ENCODE results near the gene PELI1. TPM values are rescaled to one million over a fixed set of nuclear protein-coding genes. Genes with fewer than 3 reads are reported as not detected.
"Not testable (repeated sequence)": the region's sequence is repeated elsewhere in the genome, so short reads cannot be mapped to it uniquely, and the experiment has no call there.

The PELI1 gene
- total RNA-seq, 1 experiment from 2014 or later: 61.0 TPM

GRCh38 chr2:64080179-64080578, 64.0 kb downstream of the PELI1 start:
- H3K36me3 Mint-ChIP-seq (ENCODE audit: insufficient read depth in 1 of 3, low read depth in 3 of 3): peaks cover 0 to 3% (median 0%) of the 10 kb centered on the region in 3 experiments; a peak in 1 of 7 replicates
- H3K4me2 ChIP-seq (ENCODE audit: insufficient read depth, insufficient read length, low read length): no peak overlapping the region

GRCh38 chr2:64079688-64080087, 64.5 kb downstream of the PELI1 start:
- H2BK15ac ChIP-seq (ENCODE audit: low read depth, low read length); H3K9me3 Mint-ChIP-seq; H2AK5ac ChIP-seq (ENCODE audit: insufficient read length, low read length); H2BK120ac ChIP-seq (ENCODE audit: low read depth, low read length, poor library complexity, severe bottlenecking); H3K27me3 ChIP-seq (ENCODE audit: insufficient read depth, low read length); H3K79me1 ChIP-seq (ENCODE audit: insufficient read depth, low read depth, low read length, poor library complexity, severe bottlenecking); H3K4me2 ChIP-seq (ENCODE audit: insufficient read depth, insufficient read length, low read length); H2AFZ ChIP-seq (ENCODE audit: low read length); DNase-seq; H3K56ac ChIP-seq (ENCODE audit: insufficient read length, low read depth, low read length); H3K27ac ChIP-seq (ENCODE audit: insufficient read length, low read depth, low read length); H3K23me2 ChIP-seq (ENCODE audit: insufficient read length, low read depth, low read length, poor library complexity, severe bottlenecking); H3K27me3 Mint-ChIP-seq (ENCODE audit: low read depth); H3K9ac ChIP-seq (ENCODE audit: extremely low read depth, insufficient read length, low read length); H3K36me3 Mint-ChIP-seq (ENCODE audit: insufficient read depth in 1 of 3, low read depth in 3 of 3); H3K23ac ChIP-seq (ENCODE audit: insufficient read length, low read depth, low read length); H4K20me1 ChIP-seq (ENCODE audit: control insufficient read depth, insufficient read depth, insufficient read length); H3K4me3 Mint-ChIP-seq; H3K14ac ChIP-seq (ENCODE audit: insufficient read depth, low read length); H3K9me3 ChIP-seq (ENCODE audit: control insufficient read depth, low read depth, low read length); H4K91ac ChIP-seq (ENCODE audit: insufficient read length, low read depth, low read length); H4K5ac ChIP-seq (ENCODE audit: insufficient read length, low read depth, low read length); H2BK12ac ChIP-seq (ENCODE audit: insufficient read length, low read depth, low read length); H2BK5ac ChIP-seq (ENCODE audit: insufficient read length, low read length); H3K4ac ChIP-seq (ENCODE audit: low read depth, low read length); H3K18ac ChIP-seq (ENCODE audit: insufficient read length, low read depth, low read length); H3K4me1 ChIP-seq (ENCODE audit: insufficient read depth, low read length); H3K79me2 ChIP-seq (ENCODE audit: insufficient read depth, low read length); H2BK20ac ChIP-seq (ENCODE audit: low read depth, low read length, poor library complexity, severe bottlenecking); H3T11ph ChIP-seq (ENCODE audit: low read length); H4K8ac ChIP-seq (replicated peaks; ENCODE audit: insufficient read length, low read depth, low read length): not testable (repeated sequence)
- H3K27ac Mint-ChIP-seq: peak overlapping the region in 1 of 3 experiments; percentile 29; a peak in 2 of 7 replicates
- H3K4me1 Mint-ChIP-seq: peaks cover 22 to 23% of the 10 kb centered on the region in 2 experiments
- WGBS (ENCODE audit: extremely low coverage, insufficient read length, low lambda C conversion rate): no CpG with 5 or more reads among the region's 6 CpGs

More at GRCh38 chr2:64080179-64080578, 64.0 kb downstream of the PELI1 start:
- no peak overlapping the region for H3K4ac ChIP-seq (ENCODE audit: low read depth, low read length)
- no peak overlapping the region for H2BK15ac ChIP-seq (ENCODE audit: low read depth, low read length)
- no peaks in the 10 kb centered on the region for H4K20me1 ChIP-seq (ENCODE audit: control insufficient read depth, insufficient read depth, insufficient read length)
- no CpG with 5 or more reads among the region's 1 CpG for WGBS (ENCODE audit: extremely low coverage, insufficient read length, low lambda C conversion rate)
- no peaks in the 10 kb centered on the region for H3K23me2 ChIP-seq (ENCODE audit: insufficient read length, low read depth, low read length, poor library complexity, severe bottlenecking)
- no peak overlapping the region; a peak in 1 of 7 replicates for H3K27ac Mint-ChIP-seq
- no peaks in the 10 kb centered on the region for H3K27me3 ChIP-seq (ENCODE audit: insufficient read depth, low read length)
- no peak overlapping the region for H4K5ac ChIP-seq (ENCODE audit: insufficient read length, low read depth, low read length)
- H3K27ac ChIP-seq (ENCODE audit: insufficient read length, low read depth, low read length): no peak overlapping the region
- no peak overlapping the region for H3K4me3 Mint-ChIP-seq
- H3K4me1 Mint-ChIP-seq: peaks cover 22 to 23% of the 10 kb centered on the region in 2 experiments
- H3K79me1 ChIP-seq (ENCODE audit: insufficient read depth, low read depth, low read length, poor library complexity, severe bottlenecking): no peaks in the 10 kb centered on the region
- H3K9me3 ChIP-seq (ENCODE audit: control insufficient read depth, low read depth, low read length): no peaks in the 10 kb centered on the region
- no peak overlapping the region for H2BK12ac ChIP-seq (ENCODE audit: insufficient read length, low read depth, low read length)
- no peak overlapping the region for H3K14ac ChIP-seq (ENCODE audit: insufficient read depth, low read length)
- H2BK20ac ChIP-seq (ENCODE audit: low read depth, low read length, poor library complexity, severe bottlenecking): no peak overlapping the region
- H2BK120ac ChIP-seq (ENCODE audit: low read depth, low read length, poor library complexity, severe bottlenecking): no peak overlapping the region
- no peak overlapping the region for H2AK5ac ChIP-seq (ENCODE audit: insufficient read length, low read length)
- H3K23ac ChIP-seq (ENCODE audit: insufficient read length, low read depth, low read length): no peak overlapping the region
- H3K9ac ChIP-seq (ENCODE audit: extremely low read depth, insufficient read length, low read length): no peak overlapping the region
- H3K27me3 Mint-ChIP-seq (ENCODE audit: low read depth): peaks cover 2% of the 10 kb centered on the region; the same call in 1 of the 2 replicates
- TF ChIP-seq CTCF (conservative IDR thresholded peaks at IDR 0.05): no peak
- no peak overlapping the region for H4K91ac ChIP-seq (ENCODE audit: insufficient read length, low read depth, low read length)
- no peak overlapping the region for H4K8ac ChIP-seq (replicated peaks; ENCODE audit: insufficient read length, low read depth, low read length)
- H3K9me3 Mint-ChIP-seq: peaks cover 0 to 2% of the 10 kb centered on the region in 2 experiments; a peak in 3 of 5 replicates
- no peak overlapping the region for H3T11ph ChIP-seq (ENCODE audit: low read length)
- H2BK5ac ChIP-seq (ENCODE audit: insufficient read length, low read length): no peak overlapping the region
- no peak for DNase-seq
- H3K79me2 ChIP-seq (ENCODE audit: insufficient read depth, low read length): no peaks in the 10 kb centered on the region
- no peak overlapping the region for H3K18ac ChIP-seq (ENCODE audit: insufficient read length, low read depth, low read length)
- no peak overlapping the region for H2AFZ ChIP-seq (ENCODE audit: low read length)
- no peak overlapping the region for H3K56ac ChIP-seq (ENCODE audit: insufficient read length, low read depth, low read length)
- no peaks in the 10 kb centered on the region for H3K4me1 ChIP-seq (ENCODE audit: insufficient read depth, low read length)

Data from H9 (cell line).